ENCODE data around the gene DYSF.

The DYSF gene

DNA sequence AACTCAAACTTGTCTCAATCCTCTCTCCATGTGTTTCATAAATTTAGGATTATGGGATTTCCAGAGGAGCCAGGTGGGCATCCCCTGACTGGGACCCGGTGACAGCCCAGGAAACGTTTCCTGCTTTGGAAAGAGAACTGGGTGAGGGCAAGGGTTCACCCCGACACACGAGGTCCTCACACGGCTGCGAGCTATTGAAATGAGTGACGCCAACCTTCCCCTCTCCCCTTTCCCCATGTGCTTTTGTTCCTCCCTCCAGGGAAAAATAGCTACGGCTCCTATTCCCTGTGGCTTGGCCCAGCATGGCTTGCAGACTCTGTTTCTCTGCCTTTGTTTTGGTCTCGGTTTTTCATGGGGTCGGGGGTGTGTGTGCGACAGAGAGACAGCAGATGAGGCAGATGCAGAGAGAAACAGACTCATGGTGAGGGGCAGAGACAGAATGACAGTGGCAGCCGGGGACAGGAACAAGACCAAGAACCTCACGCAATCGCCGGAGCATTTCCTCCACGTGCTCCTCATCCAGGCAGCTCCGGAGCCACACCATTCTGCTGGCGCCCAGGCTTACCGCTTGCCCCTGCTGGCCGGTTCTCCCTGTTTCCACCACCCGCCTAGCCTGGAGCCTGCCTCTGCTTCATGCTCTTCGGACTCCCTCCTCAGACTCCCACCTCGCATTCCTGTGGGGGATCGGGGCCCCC is 238.5 kb downstream of the DYSF start:
- Histone ChIP-seq H3K27ac (no peak overlapping the region), H4K20me1 (ENCODE audit: insufficient read depth) (no peaks in the 10 kb centered on the region), H3K79me2 (ENCODE audit: insufficient read depth, low read depth) (no peaks in the 10 kb centered on the region), H3K4me2 (no peak overlapping the region), H3K9ac (no peak overlapping the region), H3K36me3 (ENCODE audit: insufficient read depth) (no peaks in the 10 kb centered on the region), H3K4me1 (ENCODE audit: low read depth, poor library complexity, severe bottlenecking) (no peaks in the 10 kb centered on the region), H3K4me3 (IDR thresholded peaks at IDR 0.05; ENCODE audit: insufficient read depth, low read depth, low read length) (no peak overlapping the region), H2AFZ (ENCODE audit: low read depth) (no peak overlapping the region), H3K27me3 (ENCODE audit: insufficient read depth, low read depth) (no peaks in the 10 kb centered on the region)
- TF ChIP-seq, protein P1, sequence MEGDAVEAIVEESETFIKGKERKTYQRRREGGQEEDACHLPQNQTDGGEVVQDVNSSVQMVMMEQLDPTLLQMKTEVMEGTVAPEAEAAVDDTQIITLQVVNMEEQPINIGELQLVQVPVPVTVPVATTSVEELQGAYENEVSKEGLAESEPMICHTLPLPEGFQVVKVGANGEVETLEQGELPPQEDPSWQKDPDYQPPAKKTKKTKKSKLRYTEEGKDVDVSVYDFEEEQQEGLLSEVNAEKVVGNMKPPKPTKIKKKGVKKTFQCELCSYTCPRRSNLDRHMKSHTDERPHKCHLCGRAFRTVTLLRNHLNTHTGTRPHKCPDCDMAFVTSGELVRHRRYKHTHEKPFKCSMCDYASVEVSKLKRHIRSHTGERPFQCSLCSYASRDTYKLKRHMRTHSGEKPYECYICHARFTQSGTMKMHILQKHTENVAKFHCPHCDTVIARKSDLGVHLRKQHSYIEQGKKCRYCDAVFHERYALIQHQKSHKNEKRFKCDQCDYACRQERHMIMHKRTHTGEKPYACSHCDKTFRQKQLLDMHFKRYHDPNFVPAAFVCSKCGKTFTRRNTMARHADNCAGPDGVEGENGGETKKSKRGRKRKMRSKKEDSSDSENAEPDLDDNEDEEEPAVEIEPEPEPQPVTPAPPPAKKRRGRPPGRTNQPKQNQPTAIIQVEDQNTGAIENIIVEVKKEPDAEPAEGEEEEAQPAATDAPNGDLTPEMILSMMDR (conservative IDR thresholded peaks at IDR 0.05; ENCODE audit: low read depth, low read length), result no peak

DNA sequence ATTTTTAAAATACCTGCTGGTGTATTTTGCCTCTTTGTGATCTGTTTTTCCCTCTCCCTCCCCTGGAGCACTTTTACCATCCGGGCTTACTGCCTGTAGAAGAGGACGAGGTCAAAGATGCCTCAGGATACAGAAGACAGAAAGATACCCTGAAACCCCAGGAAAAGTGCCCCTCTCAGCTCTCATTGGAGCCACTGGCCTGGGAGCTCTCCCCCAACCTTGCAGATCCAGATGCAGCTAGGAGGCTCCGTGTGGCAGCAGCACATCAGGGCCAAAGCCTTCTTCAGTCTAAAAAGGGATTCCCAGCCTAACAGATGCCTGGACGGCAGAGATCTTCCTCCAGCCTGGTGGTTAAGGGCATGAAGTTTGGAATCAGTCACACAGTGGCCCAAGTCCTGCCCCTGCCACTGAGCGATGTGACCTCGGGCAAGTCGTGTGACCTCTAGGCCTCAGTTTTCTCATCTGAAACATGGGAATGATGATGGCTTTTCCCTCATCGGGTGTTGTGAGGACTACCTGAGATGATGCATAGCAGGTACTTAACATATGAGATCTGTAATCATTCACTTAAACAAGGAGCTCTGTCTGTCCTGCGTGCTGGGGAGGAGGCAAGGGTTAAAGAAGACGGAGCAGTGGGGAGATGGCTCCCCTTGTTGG is 239.4 kb downstream of the DYSF start:
- Histone ChIP-seq H2AFZ (ENCODE audit: low read depth) (no peak overlapping the region), H3K27ac (no peak overlapping the region), H4K20me1 (ENCODE audit: insufficient read depth) (no peaks in the 10 kb centered on the region), H3K79me2 (ENCODE audit: insufficient read depth, low read depth) (no peaks in the 10 kb centered on the region), H3K4me2 (no peak overlapping the region), H3K9ac (no peak overlapping the region), H3K4me1 (ENCODE audit: low read depth, poor library complexity, severe bottlenecking) (no peaks in the 10 kb centered on the region), H3K36me3 (ENCODE audit: insufficient read depth) (no peaks in the 10 kb centered on the region), H3K4me3 (IDR thresholded peaks at IDR 0.05; ENCODE audit: insufficient read depth, low read depth, low read length) (no peak overlapping the region), H3K27me3 (ENCODE audit: insufficient read depth, low read depth) (no peaks in the 10 kb centered on the region)
- TF ChIP-seq, protein P1 (conservative IDR thresholded peaks at IDR 0.05; ENCODE audit: low read depth, low read length), result no peak

DNA sequence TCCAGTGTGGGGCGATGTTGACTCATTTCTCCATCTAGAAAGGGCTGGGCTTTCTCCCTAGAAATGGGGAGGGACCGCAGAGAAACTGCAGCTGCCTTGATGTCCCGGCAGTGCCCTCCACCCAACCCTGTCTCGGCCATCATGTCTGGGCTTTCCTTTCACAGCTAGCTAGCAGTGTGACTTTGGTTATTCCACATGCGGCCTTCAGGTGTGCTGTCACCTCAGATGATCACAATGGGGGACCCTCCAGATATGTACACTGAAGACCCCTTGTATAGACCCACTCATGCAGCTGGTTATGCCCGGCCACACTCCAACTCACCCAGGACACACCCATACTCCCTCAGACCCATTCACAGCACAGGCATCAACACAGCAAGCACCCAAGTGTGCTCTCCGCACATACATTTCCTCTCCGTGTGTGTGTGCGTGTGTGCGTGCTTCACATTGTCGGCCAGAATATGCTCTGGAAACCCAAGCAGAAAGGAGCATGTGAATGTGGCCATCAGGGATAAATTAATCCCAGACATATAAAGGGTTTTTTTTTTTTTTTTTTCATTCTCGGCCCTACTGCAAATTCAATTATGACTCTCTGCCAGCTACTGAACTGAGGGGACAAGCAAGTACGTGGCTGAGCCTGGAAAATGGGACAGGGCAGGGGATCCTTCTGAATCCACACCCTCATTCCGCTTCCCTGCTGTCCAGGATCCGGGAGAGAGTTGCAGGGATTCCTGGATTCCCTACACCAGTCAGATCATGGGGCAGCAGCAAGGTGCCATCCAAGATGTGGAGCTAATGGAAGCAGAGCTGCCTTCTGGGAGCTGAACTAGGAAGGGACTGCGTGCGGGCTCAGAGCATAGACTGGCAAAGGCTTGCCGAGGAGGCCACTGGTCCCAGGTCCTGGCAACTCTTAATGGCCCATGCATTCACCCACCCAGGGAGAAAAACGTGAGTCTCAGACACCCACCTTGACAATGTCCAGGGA is 240.2 kb downstream of the DYSF start:
- H3K4me2 ChIP-seq, result no peak overlapping the region
- no peaks in the 10 kb centered on the region for H3K27me3 ChIP-seq (ENCODE audit: insufficient read depth, low read depth)
- no peaks in the 10 kb centered on the region for H3K36me3 ChIP-seq (ENCODE audit: insufficient read depth)
- no peaks in the 10 kb centered on the region for H3K4me1 ChIP-seq (ENCODE audit: low read depth, poor library complexity, severe bottlenecking)
- H3K4me3 ChIP-seq (IDR thresholded peaks at IDR 0.05; ENCODE audit: insufficient read depth, low read depth, low read length), result no peak overlapping the region
- no peak overlapping the region for H3K27ac ChIP-seq
- TF ChIP-seq, protein P1 (conservative IDR thresholded peaks at IDR 0.05; ENCODE audit: low read depth, low read length), result no peak
- no peaks in the 10 kb centered on the region for H4K20me1 ChIP-seq (ENCODE audit: insufficient read depth)
- H2AFZ ChIP-seq (ENCODE audit: low read depth), result no peak overlapping the region
- H3K9ac ChIP-seq, result no peak overlapping the region
- no peaks in the 10 kb centered on the region for H3K79me2 ChIP-seq (ENCODE audit: insufficient read depth, low read depth)

DNA sequence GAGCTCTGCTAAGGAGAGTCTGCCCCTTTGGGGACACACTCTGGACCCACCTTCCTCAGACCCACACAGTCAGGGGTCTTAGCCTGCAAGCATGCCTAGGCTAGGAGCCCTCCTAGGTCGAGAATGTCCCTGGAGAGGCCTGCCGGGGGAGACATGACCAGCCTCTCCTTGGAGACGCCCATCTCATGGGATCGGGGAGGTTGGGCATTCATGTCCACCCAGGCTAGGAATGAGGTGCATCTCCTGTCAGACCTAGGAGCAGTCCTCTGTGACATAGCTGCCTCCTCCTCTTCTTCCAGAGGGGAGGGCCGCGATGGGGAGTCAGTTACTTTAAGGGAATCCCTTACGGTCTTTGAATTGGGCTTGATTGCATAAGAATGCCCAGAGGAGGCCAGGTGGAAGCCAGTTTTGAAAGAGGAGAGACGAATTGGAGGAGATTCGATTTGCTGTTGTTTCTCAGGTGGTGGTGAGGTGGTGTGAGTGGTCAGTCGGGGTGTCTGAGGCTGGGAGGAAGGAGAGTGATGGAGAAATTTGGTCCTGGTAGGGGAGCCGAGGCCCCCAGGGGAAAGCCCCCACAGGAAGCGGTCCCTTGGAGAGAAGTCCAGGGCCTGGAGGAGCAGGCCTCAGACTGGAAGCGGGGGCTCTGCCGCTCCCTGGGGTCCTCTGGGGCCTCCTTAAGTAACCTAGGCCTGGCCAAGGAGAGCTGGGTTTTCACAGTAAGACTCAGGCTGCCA is 241.3 kb downstream of the DYSF start:
- no peaks in the 10 kb centered on the region for H4K20me1 ChIP-seq (ENCODE audit: insufficient read depth)
- H3K27ac ChIP-seq, result no peak overlapping the region
- H3K36me3 ChIP-seq (ENCODE audit: insufficient read depth), result no peaks in the 10 kb centered on the region
- no peaks in the 10 kb centered on the region for H3K79me2 ChIP-seq (ENCODE audit: insufficient read depth, low read depth)
- no peaks in the 10 kb centered on the region for H3K27me3 ChIP-seq (ENCODE audit: insufficient read depth, low read depth)
- no peak overlapping the region for H3K4me3 ChIP-seq (IDR thresholded peaks at IDR 0.05; ENCODE audit: insufficient read depth, low read depth, low read length)
- H3K4me2 ChIP-seq, result no peak overlapping the region
- H3K9ac ChIP-seq, result no peak overlapping the region
- H2AFZ ChIP-seq (ENCODE audit: low read depth), result no peak overlapping the region
- TF ChIP-seq, protein P1 (conservative IDR thresholded peaks at IDR 0.05; ENCODE audit: low read depth, low read length), result no peak
- H3K4me1 ChIP-seq (ENCODE audit: low read depth, poor library complexity, severe bottlenecking), result no peaks in the 10 kb centered on the region
